Upper lobe of left lung (tissue), 4 donors: ENCODE results near the gene MATCAP1.

Experiments used
- EP300 ChIP-seq, 4 donors: sonication (generic); formaldehyde crosslinking; IDR thresholded peaks; one replicate each; pipeline ENCODE4 v1.5.1; 2017; ENCODE audit warnings: antibody characterized with exemption in 4 of 4, control low read depth in 2 of 4
- POLR2A ChIP-seq, 4 donors: fragments of 450-650 bp; IDR thresholded peaks; one replicate each; pipeline ENCODE4 v1.5.1; 2016 to 2017; ENCODE audit warnings: antibody characterized with exemption in 4 of 4, mild to moderate bottlenecking in 2 of 4
- POLR2AphosphoS5 ChIP-seq, 2 donors: sonication (generic); formaldehyde crosslinking; IDR thresholded peaks; one replicate each; pipeline ENCODE4 v1.5.1; 2017; ENCODE audit warnings: antibody characterized with exemption in 2 of 2
- TF ChIP-seq, protein P1 (sequence below), 6 experiments: fragments of 450-650 bp in 4 of 6; fragments of 200-600 bp in 2 of 6; sonication (generic) in 2 of 6; IDR thresholded peaks; one replicate each; pipeline ENCODE4 v1.5.1; 2016 to 2019; ENCODE audit warnings: antibody characterized with exemption in 6 of 6

GRCh38 chr16:67200491-67200890, 16.7 kb upstream of the MATCAP1 start:
- TF ChIP-seq, protein P1, sequence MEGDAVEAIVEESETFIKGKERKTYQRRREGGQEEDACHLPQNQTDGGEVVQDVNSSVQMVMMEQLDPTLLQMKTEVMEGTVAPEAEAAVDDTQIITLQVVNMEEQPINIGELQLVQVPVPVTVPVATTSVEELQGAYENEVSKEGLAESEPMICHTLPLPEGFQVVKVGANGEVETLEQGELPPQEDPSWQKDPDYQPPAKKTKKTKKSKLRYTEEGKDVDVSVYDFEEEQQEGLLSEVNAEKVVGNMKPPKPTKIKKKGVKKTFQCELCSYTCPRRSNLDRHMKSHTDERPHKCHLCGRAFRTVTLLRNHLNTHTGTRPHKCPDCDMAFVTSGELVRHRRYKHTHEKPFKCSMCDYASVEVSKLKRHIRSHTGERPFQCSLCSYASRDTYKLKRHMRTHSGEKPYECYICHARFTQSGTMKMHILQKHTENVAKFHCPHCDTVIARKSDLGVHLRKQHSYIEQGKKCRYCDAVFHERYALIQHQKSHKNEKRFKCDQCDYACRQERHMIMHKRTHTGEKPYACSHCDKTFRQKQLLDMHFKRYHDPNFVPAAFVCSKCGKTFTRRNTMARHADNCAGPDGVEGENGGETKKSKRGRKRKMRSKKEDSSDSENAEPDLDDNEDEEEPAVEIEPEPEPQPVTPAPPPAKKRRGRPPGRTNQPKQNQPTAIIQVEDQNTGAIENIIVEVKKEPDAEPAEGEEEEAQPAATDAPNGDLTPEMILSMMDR (IDR thresholded peaks at IDR 0.05), result no peak
- no peak for TF ChIP-seq EP300 (IDR thresholded peaks at IDR 0.05)
- TF ChIP-seq POLR2A (IDR thresholded peaks at IDR 0.05), result no peak
- TF ChIP-seq POLR2AphosphoS5 (IDR thresholded peaks at IDR 0.05), result no peak
